ENCODE results near the gene SPRR3.

The SPRR3 gene

GRCh38 chr1:153025797-153026196, 24.2 kb downstream of the SPRR3 start:
- Histone ChIP-seq H2BK120ac (ENCODE audit: insufficient read depth, low read length, poor library complexity) (no peak overlapping the region), H3K79me1 (ENCODE audit: low read length) (no peaks in the 10 kb centered on the region), H4K8ac (ENCODE audit: low read depth, low read length) (no peak overlapping the region), H3K9me3 (ENCODE audit: insufficient read depth, low read depth, low read length) (no peaks in the 10 kb centered on the region), H4K12ac (ENCODE audit: low read depth, low read length) (no peak overlapping the region), H3K79me2 (ENCODE audit: control insufficient read depth, insufficient read depth, low read length, poor library complexity) (no peaks in the 10 kb centered on the region), H3K4me2 (ENCODE audit: low read length) (no peak overlapping the region), H2BK5ac (ENCODE audit: low read depth, low read length, poor library complexity) (no peak overlapping the region), H3K14ac (ENCODE audit: low read length) (no peak overlapping the region), H3K4me1 (ENCODE audit: control insufficient read depth in 1 of 2, insufficient read depth in 2 of 2, low read length in 2 of 2) (no peaks in the 10 kb centered on the region), H4K91ac (ENCODE audit: low read depth, low read length) (no peak overlapping the region), H3K27ac (ENCODE audit: low read depth, low read length) (no peak overlapping the region), H3K27me3 (ENCODE audit: insufficient read depth, low read length) (no peaks in the 10 kb centered on the region), H3K36me3 (ENCODE audit: control insufficient read depth in 1 of 2, insufficient read depth in 2 of 2, low read length in 2 of 2) (no peaks in the 10 kb centered on the region), H3K18ac (ENCODE audit: low read length) (no peak overlapping the region), H2BK12ac (ENCODE audit: low read length) (no peak overlapping the region), H3K9ac (ENCODE audit: low read length) (no peak overlapping the region), H2AK5ac (ENCODE audit: low read length) (no peak overlapping the region), H3K23ac (ENCODE audit: low read length) (no peak overlapping the region), H2AFZ (ENCODE audit: insufficient read depth, low read length, poor library complexity) (no peak overlapping the region), H3K4ac (ENCODE audit: low read depth, low read length) (no peak overlapping the region), H3K4me3 (ENCODE audit: low read depth, low read length) (no peak overlapping the region)
- no CpG with 5 or more reads among the region's 1 CpG for WGBS (ENCODE audit: extremely low coverage, insufficient coverage, insufficient read length)
- DNase-seq = peak; percentile 1 to 44

DNA sequence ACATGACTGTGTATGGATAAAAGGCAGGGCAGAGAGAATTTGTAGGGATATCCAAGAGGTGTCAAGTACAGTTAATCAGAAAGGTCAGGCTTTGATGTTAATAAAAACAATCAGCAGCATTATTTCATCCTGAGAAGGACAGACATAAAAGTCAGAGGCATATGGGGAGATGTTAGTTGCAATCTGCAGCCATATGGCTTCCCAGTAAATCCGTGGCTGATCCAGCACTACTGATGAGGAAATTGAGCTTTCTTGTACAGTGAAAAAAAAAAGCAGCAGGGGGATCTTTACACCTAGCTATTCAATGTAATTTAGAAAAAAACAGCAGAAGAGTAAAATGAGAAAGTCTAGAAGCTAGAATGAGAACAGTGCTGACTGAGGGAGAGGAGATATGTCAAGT, 27.2 kb downstream of the SPRR3 start:
- no peaks in the 10 kb centered on the region for H3K79me1 ChIP-seq (ENCODE audit: low read length)
- DNase-seq = no peak
- H3K23ac ChIP-seq (ENCODE audit: low read length) = no peak overlapping the region
- WGBS (ENCODE audit: extremely low coverage, insufficient coverage, insufficient read length) = no CpG with 5 or more reads among the region's 1 CpG
- H3K18ac ChIP-seq (ENCODE audit: low read length) = no peak overlapping the region
- no peaks in the 10 kb centered on the region for H3K79me2 ChIP-seq (ENCODE audit: control insufficient read depth, insufficient read depth, low read length, poor library complexity)
- no peak overlapping the region for H4K8ac ChIP-seq (ENCODE audit: low read depth, low read length)
- no peak overlapping the region for H4K91ac ChIP-seq (ENCODE audit: low read depth, low read length)
- H2BK12ac ChIP-seq (ENCODE audit: low read length) = no peak overlapping the region
- H3K4ac ChIP-seq (ENCODE audit: low read depth, low read length) = no peak overlapping the region
- no peak overlapping the region for H2BK120ac ChIP-seq (ENCODE audit: insufficient read depth, low read length, poor library complexity)
- H3K36me3 ChIP-seq (ENCODE audit: control insufficient read depth in 1 of 2, insufficient read depth in 2 of 2, low read length in 2 of 2) = no peaks in the 10 kb centered on the region
- H3K14ac ChIP-seq (ENCODE audit: low read length) = no peak overlapping the region
- no peak overlapping the region for H3K9ac ChIP-seq (ENCODE audit: low read length)
- no peaks in the 10 kb centered on the region for H3K27me3 ChIP-seq (ENCODE audit: insufficient read depth, low read length)
- no peak overlapping the region for H3K4me2 ChIP-seq (ENCODE audit: low read length)
- no peak overlapping the region for H2AK5ac ChIP-seq (ENCODE audit: low read length)
- no peak overlapping the region for H3K4me3 ChIP-seq (ENCODE audit: low read depth, low read length)
- H2BK5ac ChIP-seq (ENCODE audit: low read depth, low read length, poor library complexity) = no peak overlapping the region
- no peak overlapping the region for H4K12ac ChIP-seq (ENCODE audit: low read depth, low read length)
- no peaks in the 10 kb centered on the region for H3K4me1 ChIP-seq (ENCODE audit: control insufficient read depth in 1 of 2, insufficient read depth in 2 of 2, low read length in 2 of 2)
- no peak overlapping the region for H2AFZ ChIP-seq (ENCODE audit: insufficient read depth, low read length, poor library complexity)
- H3K9me3 ChIP-seq (ENCODE audit: insufficient read depth, low read depth, low read length) = no peaks in the 10 kb centered on the region
- H3K27ac ChIP-seq (ENCODE audit: low read depth, low read length) = no peak overlapping the region

- Histone ChIP-seq H3K27me3 (ENCODE audit: insufficient read depth, low read length) (no peaks in the 10 kb centered on the region), H3K18ac (ENCODE audit: low read length) (no peak within 1 kb of the TSS), H2AK5ac (ENCODE audit: low read length) (no peak within 1 kb of the TSS), H3K4me1 (ENCODE audit: control insufficient read depth in 1 of 2, insufficient read depth in 2 of 2, low read length in 2 of 2) (no peaks in the 10 kb centered on the region), H3K4ac (ENCODE audit: low read depth, low read length) (no peak within 1 kb of the TSS), H3K9me3 (ENCODE audit: insufficient read depth, low read depth, low read length) (no peaks in the 10 kb centered on the region), H3K27ac (ENCODE audit: low read depth, low read length) (no peak within 1 kb of the TSS), H3K23ac (ENCODE audit: low read length) (no peak within 1 kb of the TSS), H2AFZ (ENCODE audit: insufficient read depth, low read length, poor library complexity) (no peak within 1 kb of the TSS), H2BK120ac (ENCODE audit: insufficient read depth, low read length, poor library complexity) (no peak within 1 kb of the TSS), H3K4me2 (ENCODE audit: low read length) (no peak within 1 kb of the TSS), H2BK5ac (ENCODE audit: low read depth, low read length, poor library complexity) (no peak within 1 kb of the TSS), H3K79me2 (ENCODE audit: control insufficient read depth, insufficient read depth, low read length, poor library complexity) (no peaks in the 10 kb centered on the region), H3K14ac (ENCODE audit: low read length) (no peak within 1 kb of the TSS), H3K4me3 (ENCODE audit: low read depth, low read length) (no peak within 1 kb of the TSS), H4K12ac (ENCODE audit: low read depth, low read length) (no peak within 1 kb of the TSS), H2BK12ac (ENCODE audit: low read length) (no peak within 1 kb of the TSS), H4K91ac (ENCODE audit: low read depth, low read length) (no peak within 1 kb of the TSS), H3K79me1 (ENCODE audit: low read length) (no peaks in the 10 kb centered on the region), H3K36me3 (ENCODE audit: control insufficient read depth in 1 of 2, insufficient read depth in 2 of 2, low read length in 2 of 2) (no peaks in the 10 kb centered on the region), H4K8ac (ENCODE audit: low read depth, low read length) (no peak within 1 kb of the TSS), H3K9ac (ENCODE audit: low read length) (no peak within 1 kb of the TSS)
- peak in 1 of 2 donors; percentile 24 for DNase-seq
These were observed 29.3 kb downstream of the SPRR3 start, which contains the start of gene SPRR1B for GRCh38 chr1:153030895-153031294. SPRR1B (plus strand) TSS chr1:153031203; CDS start chr1:153032346, 1,143 bp downstream.

DNA sequence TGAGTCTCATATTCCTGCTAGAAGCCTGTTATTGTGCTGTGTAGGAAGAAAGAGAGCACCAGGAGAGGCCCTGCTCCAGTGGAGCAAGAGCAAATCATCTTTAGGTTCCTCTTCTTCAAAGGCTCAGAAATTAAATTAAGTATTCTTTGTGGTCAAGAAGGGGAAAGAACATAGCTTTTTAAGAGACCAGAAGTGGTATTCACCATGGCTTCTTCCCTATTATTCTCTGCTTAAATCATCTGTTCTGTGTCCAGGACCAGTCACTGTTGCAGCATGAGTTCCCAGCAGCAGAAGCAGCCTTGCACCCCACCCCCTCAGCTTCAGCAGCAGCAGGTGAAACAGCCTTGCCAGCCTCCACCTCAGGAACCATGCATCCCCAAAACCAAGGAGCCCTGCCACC, 30.5 kb downstream of the SPRR3 start:
- no peaks in the 10 kb centered on the region for H3K79me2 ChIP-seq (ENCODE audit: control insufficient read depth, insufficient read depth, low read length, poor library complexity)
- H2AK5ac ChIP-seq (ENCODE audit: low read length) = no peak overlapping the region
- H4K91ac ChIP-seq (ENCODE audit: low read depth, low read length) = no peak overlapping the region
- no peak overlapping the region for H3K4me3 ChIP-seq (ENCODE audit: low read depth, low read length)
- H4K12ac ChIP-seq (ENCODE audit: low read depth, low read length) = no peak overlapping the region
- H2BK12ac ChIP-seq (ENCODE audit: low read length) = peak overlapping the region; percentile 44
- H3K4me1 ChIP-seq (ENCODE audit: control insufficient read depth in 1 of 2, insufficient read depth in 2 of 2, low read length in 2 of 2) = no peaks in the 10 kb centered on the region
- H3K27me3 ChIP-seq (ENCODE audit: insufficient read depth, low read length) = no peaks in the 10 kb centered on the region
- H3K36me3 ChIP-seq (ENCODE audit: control insufficient read depth in 1 of 2, insufficient read depth in 2 of 2, low read length in 2 of 2) = no peaks in the 10 kb centered on the region
- H3K9me3 ChIP-seq (ENCODE audit: insufficient read depth, low read depth, low read length) = no peaks in the 10 kb centered on the region
- no peak overlapping the region for H2BK120ac ChIP-seq (ENCODE audit: insufficient read depth, low read length, poor library complexity)
- no peak overlapping the region for H3K4ac ChIP-seq (ENCODE audit: low read depth, low read length)
- H3K27ac ChIP-seq (ENCODE audit: low read depth, low read length) = no peak overlapping the region
- H4K8ac ChIP-seq (ENCODE audit: low read depth, low read length) = no peak overlapping the region
- H3K9ac ChIP-seq (ENCODE audit: low read length) = no peak overlapping the region
- no peak for DNase-seq
- no peak overlapping the region for H3K4me2 ChIP-seq (ENCODE audit: low read length)
- no peak overlapping the region for H3K23ac ChIP-seq (ENCODE audit: low read length)
- no peak overlapping the region for H3K14ac ChIP-seq (ENCODE audit: low read length)
- H3K79me1 ChIP-seq (ENCODE audit: low read length) = no peaks in the 10 kb centered on the region
- H2AFZ ChIP-seq (ENCODE audit: insufficient read depth, low read length, poor library complexity) = no peak overlapping the region
- H2BK5ac ChIP-seq (ENCODE audit: low read depth, low read length, poor library complexity) = no peak overlapping the region
- H3K18ac ChIP-seq (ENCODE audit: low read length) = no peak overlapping the region

Measured in trophoblast cell (in vitro differentiated cells and primary cell).